CD4-positive, alpha-beta T cell (primary cell): ENCODE results near the gene PIP5K1B. TPM values are rescaled to one million over a fixed set of nuclear protein-coding genes. Genes with fewer than 3 reads are reported as not detected.

ENCODE experiments used
- ATAC-seq: fragments of 200-7000 bp; cut with Tn5 transposase; one replicate; pipeline ENCODE4 v1.10.0; 2022; ENCODE audit warnings: mild to moderate bottlenecking; ENCODE audit not compliant: poor library complexity
- CTCF ChIA-PET: fragments of 350-600 bp; sonication (Branson Sonifier 250); formaldehyde crosslinking; loops from one replicate; lab custom pipeline; 2021; ENCODE audit warnings: antibody characterized with exemption, inconsistent platforms; lab: Charles Lee
- POLR2A ChIA-PET: fragments of 350-600 bp; sonication (Branson Sonifier 250); formaldehyde crosslinking; loops from one replicate; lab custom pipeline; 2021; ENCODE audit warnings: antibody characterized with exemption, inconsistent platforms; lab: Charles Lee
- DNase-seq, 14 experiments: peaks; one replicate each; pipeline ENCODE4 v3.0.0-alpha.2; 2013 to 2020; ENCODE audit warnings: mixed read lengths in 2 of 14
- H3K27ac ChIP-seq, 2 donors: one replicate each; pipeline versions ENCODE4 v1.5.1 to v1.7.0; 2013; ENCODE audit warnings: low read length in 2 of 2, low read depth in 1 of 2, mild to moderate bottlenecking in 1 of 2
- H3K27me3 ChIP-seq, 2 experiments: 1 replicate in 1 of 2; 2 replicates in 1 of 2; pipeline versions ENCODE4 v1.6.1 to v1.7.0; 2013; ENCODE audit warnings: low read length in 2 of 2, control low read depth in 1 of 2, mild to moderate bottlenecking in 1 of 2, moderate library complexity in 1 of 2; ENCODE audit not compliant: insufficient read depth in 2 of 2, control insufficient read depth in 1 of 2
- H3K36me3 ChIP-seq: one replicate; pipeline ENCODE4 v1.6.1; 2013; ENCODE audit warnings: low read length, control low read depth; ENCODE audit not compliant: insufficient read depth
- H3K4me1 ChIP-seq: one replicate; pipeline ENCODE4 v1.6.1; 2013; ENCODE audit warnings: low read length, control low read depth; ENCODE audit not compliant: insufficient read depth
- H3K4me3 ChIP-seq: one replicate; pipeline ENCODE4 v1.5.1; 2013; ENCODE audit warnings: mild to moderate bottlenecking, low read length, moderate library complexity
- H3K9me3 ChIP-seq, 2 experiments: 1 replicate in 1 of 2; 2 replicates in 1 of 2; pipeline versions ENCODE4 v1.6.1 to v1.7.0; 2013; ENCODE audit warnings: low read length in 2 of 2, mild to moderate bottlenecking in 2 of 2, control low read depth in 1 of 2, moderate library complexity in 1 of 2; ENCODE audit not compliant: control insufficient read depth in 1 of 2, insufficient read depth in 1 of 2
- H3K27ac Mint-ChIP-seq: one replicate; pipeline ENCODE4 v1.8.0; 2020; ENCODE audit warnings: mixed read lengths
- H3K27me3 Mint-ChIP-seq: one replicate; pipeline ENCODE4 v1.8.0; 2021; ENCODE audit warnings: mixed read lengths
- H3K36me3 Mint-ChIP-seq: one replicate; pipeline ENCODE4 v1.8.0; 2021; ENCODE audit warnings: low read depth, mixed read lengths
- H3K4me1 Mint-ChIP-seq: one replicate; pipeline ENCODE4 v1.8.0; 2021; ENCODE audit warnings: low read depth, mixed read lengths
- H3K4me3 Mint-ChIP-seq: one replicate; pipeline ENCODE4 v1.8.0; 2020; ENCODE audit warnings: mild to moderate bottlenecking, mixed read lengths
- H3K9me3 Mint-ChIP-seq: one replicate; pipeline ENCODE4 v1.8.0; 2020; ENCODE audit warnings: mixed read lengths
- CTCF ChIP-seq: fragments of 200-600 bp; IDR thresholded peaks from one replicate; pipeline ENCODE4 v1.8.0; 2022; ENCODE audit warnings: antibody characterized with exemption, mild to moderate bottlenecking
- intact Hi-C, 2 experiments: fragments of 100-400 bp; cut with DNase I in 1 of 2; cut with micrococcal nuclease in 1 of 2; formaldehyde crosslinking; loops; one replicate each; pipeline versions ENCODE4 v1.15.1 to v1.9.0; 2023 to 2025; cut with DNase I, micrococcal nuclease
- total RNA-seq, 174 experiments: library from RNA in 2 of 174; stranded (reverse) in 2 of 174; gene quantifications; one replicate each; pipeline ENCODE4 v1.2.3 and lab custom pipeline; 2021 to 2026

The PIP5K1B gene
- total RNA-seq, 2 experiments from 2014 or later = not detected

- H3K4me1 ChIP-seq = no peaks in the 10 kb centered on the region
- Mint-ChIP-seq H3K4me3 (no peak overlapping the region), H3K36me3 (no peaks in the 10 kb centered on the region), H3K27me3 (peaks cover 7% of the 10 kb centered on the region), H3K9me3 (no peaks in the 10 kb centered on the region), H3K27ac (no peak overlapping the region), H3K4me1 (no peaks in the 10 kb centered on the region)
- no peak for TF ChIP-seq CTCF
- CTCF ChIA-PET = interaction anchor here (1.5 kb wide), 1 partner anchor 10 kb away, joined by 3 read pairs; no protein-coding TSS in a partner anchor
- H3K9me3 ChIP-seq = no peaks in the 10 kb centered on the region
- no peak overlapping the region for H3K4me3 ChIP-seq
- H3K27me3 ChIP-seq = no peaks in the 10 kb centered on the region
- intact Hi-C loops = no loop called here
- POLR2A ChIA-PET = no interaction called here
- no peak overlapping the region for H3K27ac ChIP-seq
- ATAC-seq = no peak
- no peaks in the 10 kb centered on the region for H3K36me3 ChIP-seq
- DNase-seq = no peak
Observed at GRCh38 chr9:68795411-68795810, 90.4 kb downstream of the PIP5K1B start.

GRCh38 chr9:68797116-68797515, 92.1 kb downstream of the PIP5K1B start:
- H3K9me3 Mint-ChIP-seq = no peaks in the 10 kb centered on the region
- Histone ChIP-seq H3K9me3 (no peaks in the 10 kb centered on the region), H3K4me3 (no peak overlapping the region), H3K4me1 (no peaks in the 10 kb centered on the region), H3K36me3 (no peaks in the 10 kb centered on the region), H3K27me3 (no peaks in the 10 kb centered on the region), H3K27ac (no peak overlapping the region)
- no peak overlapping the region for H3K27ac Mint-ChIP-seq
- ATAC-seq (no peak), DNase-seq (no peak)
- ChIA-PET POLR2A (no interaction called here), CTCF (no interaction called here)
- peaks cover 7% of the 10 kb centered on the region for H3K27me3 Mint-ChIP-seq
- H3K4me1 Mint-ChIP-seq = no peaks in the 10 kb centered on the region
- H3K36me3 Mint-ChIP-seq = no peaks in the 10 kb centered on the region
- no peak overlapping the region for H3K4me3 Mint-ChIP-seq
- intact Hi-C loops = no loop called here
- no peak for TF ChIP-seq CTCF

- no peak for ATAC-seq
- no peak for TF ChIP-seq CTCF
- Mint-ChIP-seq H3K27ac (no peak overlapping the region), H3K36me3 (no peaks in the 10 kb centered on the region), H3K27me3 (peaks cover 7% of the 10 kb centered on the region), H3K9me3 (no peaks in the 10 kb centered on the region), H3K4me3 (no peak overlapping the region), H3K4me1 (no peaks in the 10 kb centered on the region)
- H3K27ac ChIP-seq = no peak overlapping the region
- no peak for DNase-seq
- ChIA-PET POLR2A (no interaction called here), CTCF (no interaction called here)
- no peak overlapping the region for H3K4me3 ChIP-seq
- no peaks in the 10 kb centered on the region for H3K27me3 ChIP-seq
- H3K36me3 ChIP-seq = no peaks in the 10 kb centered on the region
- intact Hi-C loops = no loop called here
- H3K9me3 ChIP-seq = no peaks in the 10 kb centered on the region
- no peaks in the 10 kb centered on the region for H3K4me1 ChIP-seq
Observed at GRCh38 chr9:68798423-68798822, 93.4 kb downstream of the PIP5K1B start.
